Activated CD8-positive, alpha-beta memory T cell treated with anti-CD3 and anti-CD28 coated beads for 36 hours (primary cell): ENCODE data around the gene GRAMD1B. TPM values are rescaled to one million over a fixed set of nuclear protein-coding genes. Genes with fewer than 3 reads are reported as not detected.

ENCODE experiments used
- CTCF ChIA-PET: fragments of 350-600 bp; sonication (Branson Sonifier 250); formaldehyde crosslinking; loops from one replicate; lab custom pipeline; 2021; ENCODE audit warnings: antibody characterized with exemption; lab: Charles Lee
- POLR2A ChIA-PET: fragments of 350-600 bp; sonication (Branson Sonifier 250); formaldehyde crosslinking; loops from one replicate; lab custom pipeline; 2021; ENCODE audit warnings: antibody characterized with exemption; lab: Charles Lee
- total RNA-seq, 2 experiments: library from RNA; stranded (reverse); gene quantifications; one replicate each; pipeline ENCODE4 v1.2.3, GENCODE V29; 2021

The GRAMD1B gene
- total RNA-seq, 2 experiments from 2014 or later = 39.4 to 42.0 TPM

GRCh38 chr11:123531325-123531724 lies 101.3 kb downstream of the GRAMD1B start:
- ChIA-PET CTCF (interaction anchor here (0.7 kb wide), 1 partner anchor 806 kb away, joined by 4 read pairs; no protein-coding TSS in a partner anchor), POLR2A (no interaction called here)

GRCh38 chr11:123532131-123532530 lies 102.1 kb downstream of the GRAMD1B start:
- ChIA-PET POLR2A (no interaction called here), CTCF (interaction anchor here (0.7 kb wide), 1 partner anchor 807 kb away, joined by 4 read pairs; no protein-coding TSS in a partner anchor)

GRCh38 chr11:123535401-123535800 lies 105.3 kb downstream of the GRAMD1B start:
- CTCF ChIA-PET = interaction anchor here (0.8 kb wide), 1 partner anchor 19 kb away, joined by 3 read pairs; no protein-coding TSS in a partner anchor
- POLR2A ChIA-PET = no interaction called here

- ChIA-PET CTCF (interaction anchor here (2.1 kb wide), 1 partner anchor 18 kb away, joined by 4 read pairs; no protein-coding TSS in a partner anchor), POLR2A (no interaction called here)
These were observed 106.8 kb downstream of the GRAMD1B start for GRCh38 chr11:123536690-123537437.

GRCh38 chr11:123537726-123538125 lies 107.7 kb downstream of the GRAMD1B start:
- CTCF ChIA-PET = interaction anchor here (2.1 kb wide), 1 partner anchor 17 kb away, joined by 4 read pairs; no protein-coding TSS in a partner anchor
- POLR2A ChIA-PET = no interaction called here

- ChIA-PET CTCF (interaction anchor here (0.6 kb wide), 1 partner anchor 442 kb away, joined by 3 read pairs; no protein-coding TSS in a partner anchor), POLR2A (no interaction called here)
These were observed 113.7 kb downstream of the GRAMD1B start for GRCh38 chr11:123543797-123544196.

GRCh38 chr11:123544631-123545375 lies 114.7 kb downstream of the GRAMD1B start:
- POLR2A ChIA-PET = no interaction called here
- CTCF ChIA-PET = interaction anchor here (0.6 kb wide), 1 partner anchor 443 kb away, joined by 3 read pairs; no protein-coding TSS in a partner anchor

- ChIA-PET CTCF (interaction anchor here (0.7 kb wide), 2 partner anchors 30 to 31 kb away, joined by 3 read pairs; no protein-coding TSS in a partner anchor), POLR2A (no interaction called here)
These were observed 115.7 kb downstream of the GRAMD1B start for GRCh38 chr11:123545726-123546270.

GRCh38 chr11:123546515-123546914 lies 116.4 kb downstream of the GRAMD1B start:
- ChIA-PET POLR2A (no interaction called here), CTCF (interaction anchor here (0.7 kb wide), 1 partner anchor 30 kb away, joined by 3 read pairs; no protein-coding TSS in a partner anchor)

- CTCF ChIA-PET = no interaction called here
- POLR2A ChIA-PET = no interaction called here
These were observed 117.1 kb downstream of the GRAMD1B start for GRCh38 chr11:123547180-123547579.

- ChIA-PET POLR2A (no interaction called here), CTCF (no interaction called here)
These were observed 118.7 kb downstream of the GRAMD1B start for GRCh38 chr11:123548774-123549173.

- POLR2A ChIA-PET = no interaction called here
- CTCF ChIA-PET = no interaction called here
These were observed 120.2 kb downstream of the GRAMD1B start for GRCh38 chr11:123549926-123550917.

- CTCF ChIA-PET = no interaction called here
These were observed 121.0 kb downstream of the GRAMD1B start for GRCh38 chr11:123551079-123551478.

GRCh38 chr11:123556633-123557032 lies 126.6 kb downstream of the GRAMD1B start:
- ChIA-PET CTCF (no interaction called here), POLR2A (no interaction called here)

More at GRCh38 chr11:123551079-123551478, 121.0 kb downstream of the GRAMD1B start:
- POLR2A ChIA-PET = no interaction called here

- POLR2A ChIA-PET = no interaction called here
- CTCF ChIA-PET = interaction anchor here (1.7 to 1.8 kb wide), 2 partner anchors 18 to 22 kb away, joined by 5 read pairs; no protein-coding TSS in a partner anchor
These were observed 128.7 kb downstream of the GRAMD1B start for GRCh38 chr11:123558536-123559315.

- ChIA-PET POLR2A (interaction anchor here (0.7 kb wide), 1 partner anchor 85 kb away, joined by 11 read pairs; no protein-coding TSS in a partner anchor), CTCF (interaction anchor here (0.7 to 1.7 kb wide), 2 partner anchors 17 to 76 kb away, joined by 4 to 5 read pairs; no protein-coding TSS in a partner anchor)
These were observed 129.5 kb downstream of the GRAMD1B start for GRCh38 chr11:123559523-123559955.

GRCh38 chr11:123560006-123560405 lies 129.9 kb downstream of the GRAMD1B start:
- CTCF ChIA-PET = interaction anchor here (0.6 to 0.7 kb wide), 2 partner anchors 77 to 517 kb away, joined by 3 to 4 read pairs; no protein-coding TSS in a partner anchor
- POLR2A ChIA-PET = interaction anchor here (0.7 kb wide), 1 partner anchor 86 kb away, joined by 11 read pairs; no protein-coding TSS in a partner anchor
